DMS114 treated with DMSO at 0.1 percent for 48 hours (cell line): Measurements from ENCODE around the gene HPSE.
"Not testable (repeated sequence)": the region's sequence is repeated elsewhere in the genome, so short reads cannot be mapped to it uniquely, and the experiment has no call there.

Experiments
- DNase-seq: peaks from one replicate; lab custom pipeline; 2025; ENCODE audit not compliant: unreplicated experiment; lab: John Stamatoyannopoulos, UW

The HPSE gene

DNA sequence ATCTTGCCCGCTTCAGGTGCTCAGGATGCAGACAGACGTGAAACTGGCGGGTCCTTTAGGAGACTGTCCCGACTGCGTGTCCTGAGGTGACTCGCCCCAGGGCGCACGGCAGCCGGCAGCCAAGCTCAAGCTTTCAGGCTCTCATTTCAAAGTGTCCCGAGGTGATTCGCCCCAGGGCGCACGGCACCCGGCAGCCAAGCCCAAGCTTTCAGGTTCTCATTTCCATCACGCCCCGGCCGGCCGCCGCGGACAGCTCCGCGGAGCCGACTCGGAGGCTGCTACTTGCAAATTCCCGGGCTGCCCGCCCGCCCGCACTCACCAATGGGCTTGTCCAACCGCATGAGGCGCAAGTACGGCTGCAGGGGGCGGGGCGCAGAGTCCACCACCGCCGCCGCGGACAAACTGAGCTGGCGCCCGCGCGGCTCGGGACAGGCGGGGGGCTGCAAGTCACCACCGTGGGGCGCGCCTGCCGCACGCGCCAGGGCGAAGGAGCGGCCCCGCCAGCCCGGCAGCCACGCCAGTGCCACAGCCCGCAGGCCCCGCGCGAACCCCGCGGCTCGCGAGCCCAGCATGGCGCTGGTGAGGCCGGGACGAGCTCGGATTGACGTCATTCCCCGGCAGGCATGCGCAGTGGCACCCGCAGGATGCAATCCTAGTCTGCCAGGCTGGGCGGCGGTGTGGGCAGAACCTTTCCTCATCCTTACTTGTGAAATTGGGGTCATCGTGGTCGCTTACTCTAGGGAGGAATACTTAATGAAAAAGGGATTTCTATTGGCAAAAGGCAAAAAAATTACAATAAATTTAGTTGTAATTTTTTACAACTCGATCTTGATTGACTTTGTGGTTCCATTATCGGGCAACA, 50.2 kb downstream of the HPSE start, which contains the start of gene COQ2:
Gene COQ2, minus strand, starts transcription at position 606 of the 862 bp plus-strand sequence. Its CDS starts 34 bp downstream, at position 572.
- DNase-seq = peak; percentile 69

DNA sequence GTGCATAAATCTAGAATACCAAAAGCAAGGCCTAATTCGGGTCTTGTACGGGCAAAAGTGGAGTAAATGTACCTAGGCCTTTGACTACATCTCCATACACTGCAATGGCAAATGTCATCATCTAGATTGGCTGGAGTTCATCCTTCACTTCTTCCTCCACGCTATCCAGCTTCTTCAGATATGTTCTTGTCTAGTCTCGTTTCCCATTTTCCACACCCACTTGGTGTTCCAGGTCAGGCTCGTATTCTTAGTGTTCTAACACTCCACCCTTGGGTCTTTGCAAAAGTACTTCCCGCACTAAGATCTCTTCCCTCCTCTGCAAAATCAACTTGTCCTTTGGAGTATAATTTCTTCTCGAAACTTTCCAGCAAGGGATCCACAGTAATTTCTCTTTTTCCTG, 51.5 kb downstream of the HPSE start:
- DNase-seq = no peak

DNA sequence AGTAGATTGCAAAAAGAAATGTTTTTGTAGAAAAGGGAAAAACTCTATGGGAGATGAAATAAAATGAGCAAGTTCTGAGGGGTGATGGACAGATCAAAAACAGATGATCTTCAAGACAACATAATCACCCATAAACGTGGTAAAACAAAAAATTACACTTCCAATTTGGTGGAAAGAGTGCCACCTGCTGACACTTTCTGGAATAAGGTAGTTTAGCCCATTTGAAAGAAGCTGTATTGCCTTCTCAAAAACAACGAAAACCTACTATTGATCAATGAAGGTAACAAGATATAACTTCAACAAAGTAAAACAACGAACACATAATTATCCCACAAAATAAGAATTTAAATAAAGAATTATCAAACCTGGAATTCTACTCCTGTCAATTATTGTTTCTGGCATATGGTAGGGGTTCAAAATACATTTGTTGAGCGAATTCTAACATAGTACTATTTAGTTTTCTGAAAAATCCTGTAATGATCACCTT, 52.6 kb downstream of the HPSE start:
- DNase-seq = peak; percentile 8

DNA sequence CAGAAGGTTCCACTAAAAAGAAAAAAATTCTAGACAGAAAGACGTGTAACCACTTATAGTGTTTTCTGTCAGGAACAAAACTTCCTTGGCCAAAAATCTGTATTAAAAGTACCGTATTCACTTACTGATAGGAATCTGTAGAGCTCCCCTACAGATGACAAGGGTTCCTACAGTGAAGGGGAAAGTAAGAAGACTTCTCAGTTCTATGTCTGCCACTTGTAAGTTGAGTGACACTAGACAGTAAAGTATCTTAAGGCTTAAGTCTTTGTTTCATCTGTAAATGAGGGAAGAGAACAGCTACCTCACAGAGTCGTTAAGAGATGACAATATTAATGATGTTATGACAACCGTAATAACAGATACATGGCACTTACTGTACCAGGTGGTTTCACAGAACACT, 53.3 kb downstream of the HPSE start:
- DNase-seq = no peak

DNA sequence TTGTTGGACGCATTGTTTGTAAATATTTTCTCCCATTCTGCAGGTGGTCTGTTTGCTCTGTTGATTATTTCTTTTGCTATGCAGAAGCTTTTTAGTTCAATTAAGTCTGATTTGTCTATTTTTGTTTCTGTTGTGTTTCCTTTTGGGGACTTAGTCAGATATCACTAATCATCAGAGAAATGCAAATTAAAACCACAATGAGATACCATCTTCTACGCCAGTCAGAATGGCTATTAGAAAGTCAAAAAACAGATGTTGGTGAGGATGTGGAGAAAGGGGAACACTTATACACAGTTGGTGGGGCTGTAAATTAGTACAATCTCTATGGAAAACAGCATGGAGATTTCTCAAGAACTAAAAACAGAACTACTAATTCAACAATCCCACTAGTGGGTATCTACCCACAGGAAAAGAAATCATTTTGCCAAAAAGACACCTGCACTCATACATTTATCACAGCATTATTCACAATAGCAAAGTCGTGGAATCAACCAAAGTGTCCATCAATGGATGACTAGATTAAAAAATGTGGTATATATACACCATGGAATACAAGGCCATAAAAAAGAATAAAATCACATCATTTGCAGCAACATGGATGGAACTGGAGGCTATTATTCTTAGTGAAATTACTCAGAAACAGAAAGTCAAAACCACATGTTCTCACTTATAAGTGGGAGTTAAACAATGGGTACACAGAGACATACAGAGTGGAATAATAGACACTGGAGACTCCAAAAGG, 58.2 kb downstream of the HPSE start:
- no peak for DNase-seq

DNA sequence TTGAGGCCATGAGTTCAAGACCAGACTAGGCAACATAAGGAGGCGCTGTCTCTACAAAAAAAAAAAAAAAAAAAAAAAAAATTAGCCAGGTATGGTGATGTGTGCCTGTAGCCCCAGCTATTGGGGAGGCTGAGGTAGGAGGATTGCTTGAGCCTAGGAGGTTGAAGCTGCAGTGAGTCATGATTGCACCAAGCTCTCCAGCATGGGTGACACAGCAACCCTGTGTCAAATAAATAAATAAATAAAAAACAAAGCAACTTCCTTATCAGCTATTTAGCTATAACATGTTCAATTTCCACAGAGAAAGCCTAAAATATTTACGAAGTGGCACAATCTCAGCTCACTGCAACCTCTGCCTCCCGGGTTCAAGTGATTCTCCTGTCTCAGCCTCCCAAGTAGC, 60.7 kb downstream of the HPSE start:
- not testable (repeated sequence) for DNase-seq

DNA sequence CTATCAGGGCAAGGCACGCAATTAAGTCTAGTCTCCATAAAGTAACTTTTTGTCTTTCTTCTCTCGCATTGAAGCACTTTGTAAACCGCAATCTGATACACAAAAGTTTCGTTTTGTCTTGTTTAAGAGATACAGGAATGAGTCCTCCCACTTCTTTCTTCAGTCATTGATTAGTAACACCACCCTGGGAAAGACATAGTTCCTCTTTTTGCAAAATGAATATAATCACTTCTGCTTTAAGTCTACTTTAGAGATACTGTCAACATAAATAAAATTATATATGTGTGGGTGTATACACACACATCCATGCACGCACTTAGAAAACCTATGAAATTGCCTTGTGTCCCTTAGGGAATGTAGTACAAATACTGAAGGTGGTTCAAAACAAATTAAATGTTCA, 61.7 kb downstream of the HPSE start:
- no peak for DNase-seq

DNA sequence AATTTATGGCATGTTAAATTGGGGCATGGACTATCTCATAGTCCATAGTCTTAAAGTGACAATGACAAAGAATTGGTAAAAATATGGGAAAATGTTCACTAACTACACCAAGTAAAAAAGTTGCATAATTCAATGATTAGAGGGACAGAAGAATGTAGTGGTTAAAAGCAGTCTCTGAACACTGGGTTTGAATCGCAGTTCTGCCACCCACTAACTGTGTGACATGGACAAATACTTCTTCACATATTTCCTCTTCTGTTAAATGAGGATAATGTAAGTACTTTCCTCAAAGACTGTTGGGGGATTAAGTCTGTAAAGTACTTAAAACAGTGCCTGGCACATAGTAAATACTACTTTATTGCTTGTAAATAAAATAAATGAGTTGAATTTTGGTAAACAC, 65.4 kb downstream of the HPSE start:
- DNase-seq = no peak

DNA sequence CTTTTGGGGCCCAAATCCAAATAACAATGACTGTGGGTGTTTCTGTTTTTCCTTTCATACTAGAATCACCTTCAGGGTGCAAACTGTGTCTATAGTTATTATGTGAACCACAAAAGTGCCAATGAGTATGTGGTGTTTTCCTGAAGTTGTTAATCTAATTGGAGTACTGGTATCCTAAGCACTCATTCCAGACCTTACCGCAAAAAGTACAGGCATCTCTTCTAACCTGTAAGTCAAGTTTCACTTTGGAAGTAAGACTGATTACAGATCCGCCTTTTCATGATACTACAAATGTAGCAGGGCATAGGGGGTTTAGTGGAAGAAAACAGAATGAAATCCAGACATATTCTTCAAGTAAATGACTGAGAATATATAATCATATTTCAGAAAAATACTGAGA, 66.2 kb downstream of the HPSE start:
- DNase-seq = no peak

DNA sequence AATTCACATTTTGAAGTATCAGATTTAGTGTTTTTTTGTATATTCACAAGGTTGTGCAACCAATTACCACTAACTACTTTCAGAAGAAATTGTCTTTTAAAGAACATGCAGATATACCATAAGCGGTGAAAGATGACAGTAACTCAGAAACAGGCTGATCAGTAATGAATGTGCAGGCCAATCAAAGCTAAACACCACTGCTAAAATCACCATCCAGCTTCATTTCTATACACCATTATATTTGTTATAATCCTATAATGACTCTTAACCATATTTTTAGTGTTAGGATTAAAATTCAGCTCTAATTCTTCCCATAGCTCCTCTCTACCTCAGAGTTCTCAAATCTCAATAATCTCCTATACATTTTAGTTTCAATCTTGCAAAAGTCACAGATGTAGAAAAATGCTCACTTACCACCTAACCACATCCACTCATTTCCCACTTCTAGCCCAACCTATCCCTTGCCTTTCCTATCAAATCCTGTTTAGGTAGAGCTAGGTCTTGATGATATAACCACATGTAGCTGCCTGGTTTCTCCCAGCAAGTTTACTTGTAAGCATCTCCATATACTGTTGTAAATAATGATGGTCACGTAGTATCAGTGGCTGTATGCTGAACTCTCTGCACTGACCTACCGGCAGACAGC, 66.7 kb downstream of the HPSE start:
- no peak for DNase-seq

DNA sequence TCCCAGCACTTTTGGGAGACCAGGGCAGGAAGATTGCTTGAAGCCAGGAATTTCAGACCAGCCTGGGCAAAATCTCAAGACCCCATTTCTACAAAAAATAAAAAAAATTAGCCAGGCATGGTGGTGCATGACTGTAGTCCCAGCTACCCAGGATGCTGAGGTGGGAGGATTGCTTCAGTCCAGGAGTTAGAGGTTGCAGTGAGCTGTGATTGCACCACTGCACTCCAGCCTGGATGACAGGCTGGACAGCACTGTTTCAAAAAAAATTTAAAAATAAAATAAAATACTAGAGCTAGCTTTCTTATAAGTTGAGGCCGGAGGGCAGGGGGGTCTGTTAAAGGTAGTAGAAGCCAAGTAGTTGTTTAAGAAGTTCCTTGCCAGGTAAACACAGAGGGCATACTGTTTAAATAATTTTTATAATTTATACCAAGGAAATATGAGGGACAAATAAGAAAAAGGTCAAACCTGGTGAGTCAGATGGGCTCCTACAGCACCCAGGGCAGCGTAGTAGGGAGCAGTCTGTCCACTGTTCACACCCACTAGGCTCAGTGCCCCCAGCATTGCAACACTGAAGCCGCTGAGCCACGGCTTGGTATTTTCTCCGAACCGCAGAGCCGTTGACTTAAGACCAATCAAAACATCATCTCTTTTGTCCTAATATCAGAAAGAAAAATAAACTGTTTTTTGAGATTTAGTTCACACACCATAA, 67.4 kb downstream of the HPSE start:
- no peak for DNase-seq

DNA sequence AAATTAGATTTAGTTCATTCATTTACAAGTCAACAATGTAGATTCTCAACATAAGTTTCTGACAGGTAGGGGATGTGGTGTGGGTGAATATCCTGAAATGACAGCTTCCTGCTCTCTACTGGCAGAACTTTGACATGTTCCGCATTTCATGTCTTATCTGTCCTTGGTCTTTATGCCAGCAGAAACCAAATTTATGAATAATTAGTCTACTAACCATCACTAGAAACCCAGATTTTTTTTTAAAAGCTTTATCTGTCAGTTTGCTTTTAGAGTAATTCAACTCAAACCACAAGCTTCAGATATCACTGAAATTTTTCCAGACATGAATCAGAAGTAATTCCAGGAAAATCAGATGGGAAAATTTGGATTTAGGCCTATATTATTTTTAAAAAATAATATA, 68.0 kb downstream of the HPSE start:
- no peak for DNase-seq

DNA sequence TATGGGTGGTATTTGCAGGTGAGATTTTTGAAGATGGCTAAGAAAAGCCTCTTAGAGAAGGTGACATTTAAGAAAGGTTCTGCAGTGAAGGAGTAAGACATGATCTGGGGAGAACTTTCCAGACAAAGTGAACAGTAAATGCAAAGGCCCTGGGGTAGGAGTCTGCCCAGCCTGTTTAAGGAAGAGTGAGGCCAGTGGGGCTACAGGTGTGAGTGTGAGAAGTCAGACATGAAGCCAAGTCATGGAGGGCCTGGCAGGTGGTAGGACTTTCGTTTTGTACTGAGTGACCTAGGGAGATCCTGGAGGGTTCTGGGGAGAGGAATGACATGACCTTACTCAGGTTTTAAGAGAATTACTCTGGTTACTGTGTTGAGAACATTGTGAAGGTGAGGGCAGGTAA, 71.5 kb downstream of the HPSE start:
- no peak for DNase-seq

DNA sequence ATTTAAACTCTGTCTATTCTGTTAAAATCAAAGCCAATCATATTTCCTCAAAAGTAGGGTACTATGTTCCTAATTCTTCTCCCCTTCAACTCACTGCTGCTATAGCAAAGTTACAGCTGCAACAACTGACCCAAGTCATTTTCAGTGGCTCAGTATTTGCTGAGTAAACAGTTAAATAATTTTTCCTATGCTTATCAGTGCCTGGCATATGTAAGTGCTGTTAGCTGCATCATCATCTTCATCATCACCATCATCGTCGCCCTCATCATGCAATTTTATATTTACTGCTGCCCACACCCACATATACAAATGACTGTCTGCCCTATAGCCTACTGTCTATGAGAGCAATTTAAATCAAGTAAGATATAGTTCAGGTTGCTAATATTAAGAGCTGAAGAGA, 72.0 kb downstream of the HPSE start:
- no peak for DNase-seq

DNA sequence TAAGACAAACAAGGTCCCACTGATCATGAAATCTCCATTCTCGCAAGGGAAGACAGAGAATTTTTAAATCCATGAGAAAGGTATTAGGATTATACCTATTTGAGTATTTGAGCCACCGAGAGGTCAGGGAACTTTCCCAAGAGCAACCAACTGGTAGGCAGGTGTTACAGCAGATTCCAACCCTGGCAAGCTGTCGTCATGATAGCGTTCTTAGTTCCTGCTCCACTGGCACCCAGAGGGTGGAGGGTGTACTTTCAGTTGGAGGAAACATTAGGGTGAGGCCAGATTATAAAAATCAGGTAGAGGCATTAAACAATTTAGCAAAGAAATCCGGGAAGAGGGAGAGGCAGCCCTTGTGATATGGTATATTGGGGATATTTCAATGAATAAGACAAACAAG, 73.3 kb downstream of the HPSE start:
- no peak for DNase-seq

DNA sequence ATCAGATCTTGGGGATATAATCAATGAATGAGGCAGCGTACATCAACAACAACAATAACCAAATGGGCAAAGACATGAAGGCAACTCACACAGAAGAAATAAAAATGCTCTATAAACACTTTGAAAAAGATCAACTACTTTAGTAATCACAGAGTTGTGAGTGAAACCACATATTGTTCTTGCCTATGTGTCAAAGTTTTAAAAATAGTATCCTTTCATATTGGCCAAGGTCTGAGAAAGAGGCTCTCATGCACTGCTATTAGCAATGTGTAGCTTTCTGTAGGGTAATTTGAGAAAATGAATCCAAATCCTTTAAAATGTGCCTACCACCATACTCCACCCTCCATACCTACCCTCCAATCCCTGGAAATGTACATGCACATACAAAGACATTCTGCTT, 75.1 kb downstream of the HPSE start:
- no peak for DNase-seq

DNA sequence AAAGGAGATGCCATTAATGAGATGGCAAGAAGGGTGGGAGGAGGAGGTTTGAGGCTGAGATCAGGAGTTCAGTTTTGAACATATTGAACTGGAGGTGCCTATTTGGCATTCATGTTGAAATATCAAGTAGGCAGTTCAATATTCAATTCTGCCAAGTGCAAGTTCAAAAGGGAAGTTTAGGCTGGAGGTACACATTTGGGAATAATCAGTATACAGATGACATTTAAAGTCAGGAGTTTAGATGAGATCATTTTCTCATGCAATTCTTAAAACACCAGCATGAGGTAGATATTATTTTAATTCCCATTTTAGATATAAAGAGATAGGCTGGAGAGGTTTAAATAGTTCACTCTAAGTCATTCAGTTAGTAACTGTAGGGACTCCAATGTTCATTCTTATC, 76.2 kb downstream of the HPSE start:
- no peak for DNase-seq

DNA sequence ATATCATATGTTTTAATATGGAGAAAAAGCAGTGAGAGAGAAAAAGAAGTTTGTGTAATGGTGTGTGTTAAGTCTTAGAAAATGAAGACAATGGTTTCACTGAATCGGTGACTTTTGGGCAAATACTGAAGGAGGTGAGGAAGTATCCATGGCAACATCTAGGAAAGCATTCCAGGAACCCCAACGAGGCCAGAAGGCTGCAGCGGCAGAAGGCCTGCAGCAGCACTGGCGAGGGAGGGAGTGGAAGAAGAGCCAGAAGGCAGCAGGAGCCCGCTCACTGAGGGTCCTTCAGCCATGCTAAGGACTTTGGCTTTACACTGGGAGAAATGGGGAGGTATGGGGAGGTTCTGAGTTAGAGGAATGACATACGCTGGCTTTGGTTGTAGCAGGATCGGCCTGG, 76.8 kb downstream of the HPSE start:
- DNase-seq = no peak

DNA sequence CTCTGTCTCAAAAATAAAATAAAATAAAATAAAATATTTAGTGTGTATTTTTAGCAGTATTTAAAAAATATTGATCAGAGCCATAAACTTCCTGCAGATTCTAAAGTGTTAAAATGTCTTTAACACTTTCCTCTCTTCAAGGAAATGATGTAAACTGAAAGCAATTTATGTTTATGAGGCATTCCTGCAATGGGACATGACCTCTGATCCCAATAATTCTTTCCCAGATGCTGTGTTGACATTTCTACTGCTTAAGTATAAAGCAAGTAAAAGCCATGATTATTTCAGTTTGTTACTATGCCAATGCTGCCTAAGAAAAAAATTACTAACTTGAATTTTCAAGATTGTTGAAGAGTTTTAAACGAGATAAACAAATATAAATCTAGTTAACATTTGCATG, 79.1 kb downstream of the HPSE start:
- no peak for DNase-seq

DNA sequence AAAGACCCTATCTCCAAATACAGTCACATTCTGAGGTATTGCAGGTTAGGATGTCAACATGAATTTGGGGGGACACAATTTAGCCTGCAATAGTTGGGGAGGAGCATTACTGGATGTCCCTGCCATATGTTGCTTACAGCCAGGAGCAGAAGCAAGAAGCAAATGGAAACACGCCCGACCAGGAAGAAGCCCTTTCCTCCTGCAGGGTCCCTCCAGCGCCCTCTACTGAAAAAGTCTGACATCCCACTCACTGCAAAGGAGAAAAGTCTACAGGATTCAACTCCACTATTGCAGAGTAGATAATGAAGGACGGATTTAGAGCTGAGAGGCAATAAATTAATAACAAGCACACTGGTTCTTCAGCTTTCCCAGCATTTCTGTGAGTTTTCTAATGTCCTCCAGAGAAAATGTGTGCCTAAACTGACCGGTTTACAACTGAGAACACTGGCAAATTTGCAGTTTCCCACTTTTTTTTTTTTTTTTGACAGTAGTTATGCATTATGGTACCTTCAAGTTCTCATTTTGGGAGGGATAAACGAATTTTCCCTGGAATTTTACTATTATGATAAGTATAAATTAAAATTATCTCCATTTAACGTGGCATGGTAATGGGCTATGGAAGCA, 81.8 kb downstream of the HPSE start:
- DNase-seq = peak; percentile 18

DNA sequence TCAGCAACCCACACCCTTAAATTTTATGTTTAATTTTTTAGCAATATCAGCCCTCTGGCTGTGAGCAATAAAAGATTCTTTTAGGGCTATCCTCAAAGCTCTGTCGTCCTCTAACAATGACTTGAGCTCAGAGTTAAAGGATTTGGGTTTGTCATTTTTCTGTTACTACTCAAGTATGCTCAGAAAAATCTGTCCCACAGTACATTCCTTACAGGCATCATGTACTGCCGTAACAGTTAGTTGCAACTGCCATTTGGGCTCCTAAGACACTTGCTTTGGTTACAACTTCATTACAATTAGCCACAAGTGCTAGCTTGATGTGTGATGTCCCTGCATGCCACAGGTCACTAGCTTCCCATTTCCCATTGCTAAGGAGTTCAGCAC, 83.2 kb downstream of the HPSE start:
- DNase-seq = no peak
